ENCODE data around the gene FXR2.

GRCh38 chr17:7575959-7576358, 38.7 kb downstream of the FXR2 start:
- no peak for TF ChIP-seq CTCF (conservative IDR thresholded peaks at IDR 0.05; ENCODE audit: low read length)
- no peak for TF ChIP-seq EZH2phosphoT487 (IDR thresholded peaks at IDR 0.05; ENCODE audit: borderline replicate concordance, low read depth, low read length)
